IMR-90 (cell line): Measurements from ENCODE around the gene GGPS1. TPM values are rescaled to one million over a fixed set of nuclear protein-coding genes. Genes with fewer than 3 reads are reported as not detected.
A peak's percentile ranks its signal among the peaks of the same experiment; 100 is the strongest.

Source experiments
- ATAC-seq: fragments of 200-7000 bp; cut with Tn5 transposase; 2 replicates; pipeline ENCODE4 v1.9.1; 2020; ENCODE audit warnings: low read depth, mild to moderate bottlenecking, moderate library complexity
- BruUV-seq: library from RNA; stranded (reverse); fragments of 400-500 nt; replicated peaks from 2 replicates; lab custom pipeline; 2021; lab: Mats Ljungman, UMichigan
- CTCF ChIA-PET: fragments of 300-600 bp; formaldehyde crosslinking; extraction: SDS; loops from one replicate; lab custom pipeline; 2021; ENCODE audit warnings: antibody characterized with exemption; lab: Yijun Ruan, JAX
- POLR2A ChIA-PET: fragments of 300-600 bp; sonication (Branson Sonifier 250); formaldehyde crosslinking; loops from one replicate; lab custom pipeline; 2022; ENCODE audit warnings: antibody characterized with exemption; ENCODE audit not compliant: unreplicated experiment; lab: Charles Lee
- DNase-seq: peaks from one replicate; pipeline ENCODE4 v3.0.0; 2013
- H2AFZ ChIP-seq: replicated peaks from 2 replicates; pipeline ENCODE3; 2013; ENCODE audit warnings: low read length, mild to moderate bottlenecking; ENCODE audit not compliant: poor library complexity
- H2AK5ac ChIP-seq: 2 replicates; pipeline ENCODE4 v1.6.1; 2013; ENCODE audit warnings: low read depth, low read length, inconsistent platforms
- H2AK9ac ChIP-seq: replicated peaks from 2 replicates; pipeline ENCODE3; 2013; ENCODE audit warnings: mild to moderate bottlenecking, low read depth, low read length, moderate library complexity; ENCODE audit not compliant: poor library complexity
- H2BK120ac ChIP-seq: 2 replicates; pipeline ENCODE4 v1.6.1; 2013; ENCODE audit warnings: low read depth, low read length, inconsistent platforms
- H2BK15ac ChIP-seq: 3 replicates; pipeline ENCODE4 v1.6.1; 2013; ENCODE audit warnings: low read depth, low read length, inconsistent platforms
- H2BK20ac ChIP-seq: 2 replicates; pipeline ENCODE4 v1.6.1; 2013; ENCODE audit warnings: low read depth, mild to moderate bottlenecking, inconsistent platforms, low read length, moderate library complexity
- H2BK5ac ChIP-seq: 2 replicates; pipeline ENCODE4 v1.6.1; 2013; ENCODE audit warnings: mild to moderate bottlenecking, low read depth, low read length, inconsistent platforms; ENCODE audit not compliant: poor library complexity, severe bottlenecking
- H3K14ac ChIP-seq: replicated peaks from 2 replicates; pipeline ENCODE4 v1.6.1; 2013; ENCODE audit warnings: low read depth, low read length, inconsistent platforms
- H3K18ac ChIP-seq: 2 replicates; pipeline ENCODE4 v1.6.1; 2013; ENCODE audit warnings: low read depth, low read length, control low read depth
- H3K23ac ChIP-seq: 2 replicates; pipeline ENCODE4 v1.6.1; 2013; ENCODE audit warnings: low read depth, low read length, inconsistent platforms
- H3K27ac ChIP-seq: 2 replicates; pipeline ENCODE4 v1.5.1; 2013; ENCODE audit warnings: mild to moderate bottlenecking, control low read depth, low read length; ENCODE audit not compliant: insufficient read depth
- H3K27me3 ChIP-seq: 2 replicates; pipeline ENCODE4 v1.6.1; 2013; ENCODE audit warnings: low read length; ENCODE audit not compliant: control insufficient read depth, insufficient read depth
- H3K36me3 ChIP-seq: 2 replicates; pipeline ENCODE4 v1.6.1; 2013; ENCODE audit warnings: low read length, mixed read lengths; ENCODE audit not compliant: control insufficient read depth, insufficient read depth
- H3K4ac ChIP-seq: 2 replicates; pipeline ENCODE4 v1.6.1; 2013; ENCODE audit warnings: low read depth, low read length, inconsistent platforms
- H3K4me1 ChIP-seq: 2 replicates; pipeline ENCODE4 v1.6.1; 2013; ENCODE audit warnings: low read length, mixed read lengths; ENCODE audit not compliant: control insufficient read depth, insufficient read depth
- H3K4me2 ChIP-seq: 2 replicates; pipeline ENCODE4 v1.6.1; 2013; ENCODE audit warnings: low read depth, mild to moderate bottlenecking, control low read depth, low read length, moderate library complexity
- H3K4me3 ChIP-seq: 2 replicates; pipeline ENCODE4 v1.5.1; 2013; ENCODE audit warnings: low read depth, mild to moderate bottlenecking, control low read depth, low read length, moderate library complexity; ENCODE audit not compliant: insufficient read depth
- H3K56ac ChIP-seq: 2 replicates; pipeline ENCODE4 v1.6.1; 2013; ENCODE audit warnings: low read length, inconsistent platforms; ENCODE audit not compliant: insufficient read depth; ENCODE audit errors: extremely low read depth
- H3K79me1 ChIP-seq, 2 experiments: 2 replicates each; pipeline ENCODE4 v1.6.1; 2013; ENCODE audit warnings: low read length in 2 of 2, inconsistent platforms in 1 of 2, low read depth in 1 of 2
- H3K9ac ChIP-seq: 2 replicates; pipeline ENCODE4 v1.6.1; 2013; ENCODE audit warnings: low read depth, low read length, control low read depth
- H3K9me1 ChIP-seq: 2 replicates; pipeline ENCODE4 v1.6.1; 2013; ENCODE audit warnings: low read length, inconsistent platforms; ENCODE audit not compliant: insufficient read depth
- H3K9me3 ChIP-seq: 2 replicates; pipeline ENCODE4 v1.6.1; 2013; ENCODE audit warnings: low read length; ENCODE audit not compliant: control insufficient read depth, insufficient read depth
- H4K20me1 ChIP-seq: 2 replicates; pipeline ENCODE4 v1.6.1; 2013; ENCODE audit warnings: low read length, inconsistent platforms; ENCODE audit not compliant: insufficient read depth
- H4K5ac ChIP-seq: 2 replicates; pipeline ENCODE4 v1.6.1; 2013; ENCODE audit warnings: mild to moderate bottlenecking, low read depth, low read length, control low read depth
- H4K8ac ChIP-seq, 2 experiments: 2 replicates each; pipeline ENCODE4 v1.6.1; 2013; ENCODE audit warnings: low read depth in 2 of 2, low read length in 2 of 2, control low read depth in 1 of 2, inconsistent platforms in 1 of 2
- H4K91ac ChIP-seq: 2 replicates; pipeline ENCODE4 v1.6.1; 2013; ENCODE audit warnings: low read depth, low read length, inconsistent platforms; ENCODE audit not compliant: insufficient read depth
- BHLHE40 ChIP-seq: fragments of 150-350 bp; IDR thresholded peaks from 2 replicates; pipeline ENCODE4 v1.6.1; 2016; ENCODE audit warnings: mild to moderate bottlenecking, low read depth, low read length
- CEBPB ChIP-seq: IDR thresholded peaks from 2 replicates; pipeline ENCODE4 v1.6.1; 2012; ENCODE audit warnings: low read depth, low read length, improper control_type of control experiment
- CHD1 ChIP-seq: IDR thresholded peaks from 2 replicates; pipeline ENCODE4 v1.6.1; 2012; ENCODE audit warnings: low read depth, low read length, improper control_type of control experiment
- CTCF ChIP-seq: conservative IDR thresholded peaks from 2 replicates; pipeline ENCODE4 v1.5.1; 2012; ENCODE audit warnings: mild to moderate bottlenecking, low read depth, low read length, improper control_type of control experiment
- ELK1 ChIP-seq: fragments of 150-350 bp; IDR thresholded peaks from 2 replicates; pipeline ENCODE4 v1.6.1; 2016; ENCODE audit warnings: low read depth, mild to moderate bottlenecking, low read length, moderate library complexity, borderline replicate concordance
- FOS ChIP-seq: fragments of 150-350 bp; IDR thresholded peaks from 2 replicates; pipeline ENCODE4 v1.6.1; 2016; ENCODE audit warnings: low read depth, low read length
- MAFK ChIP-seq: IDR thresholded peaks from 2 replicates; pipeline ENCODE4 v1.6.1; 2012; ENCODE audit warnings: low read depth, low read length, improper control_type of control experiment
- MAZ ChIP-seq: IDR thresholded peaks from 2 replicates; pipeline ENCODE4 v1.6.1; 2012; ENCODE audit warnings: low read depth, mild to moderate bottlenecking, low read length, improper control_type of control experiment, moderate library complexity, borderline replicate concordance
- MXI1 ChIP-seq: IDR thresholded peaks from 2 replicates; pipeline ENCODE4 v1.6.1; 2012; ENCODE audit warnings: low read depth, mild to moderate bottlenecking, low read length, moderate library complexity, borderline replicate concordance
- NFE2L2 ChIP-seq: fragments of 150-350 bp; IDR thresholded peaks from 2 replicates; pipeline ENCODE4 v1.6.1; 2016; ENCODE audit warnings: low read depth, mild to moderate bottlenecking, low read length
- POLR2A ChIP-seq: IDR thresholded peaks from 2 replicates; pipeline ENCODE4 v1.6.1; 2012; ENCODE audit warnings: mild to moderate bottlenecking, low read depth, low read length
- RAD21 ChIP-seq: IDR thresholded peaks from 2 replicates; pipeline ENCODE4 v1.6.1; 2012; ENCODE audit warnings: low read length, improper control_type of control experiment
- RCOR1 ChIP-seq: IDR thresholded peaks from 2 replicates; pipeline ENCODE4 v1.6.1; 2012; ENCODE audit warnings: mild to moderate bottlenecking, low read length, improper control_type of control experiment; ENCODE audit not compliant: insufficient replicate concordance
- RFX5 ChIP-seq: IDR thresholded peaks from 2 replicates; pipeline ENCODE4 v1.8.0; 2012; ENCODE audit warnings: low read depth, mild to moderate bottlenecking, low read length, moderate library complexity
- SMC3 ChIP-seq: fragments of 150-350 bp; IDR thresholded peaks from 2 replicates; pipeline ENCODE4 v1.6.1; 2016; ENCODE audit warnings: low read depth, mild to moderate bottlenecking, antibody characterized with exemption, low read length, moderate library complexity
- USF2 ChIP-seq: fragments of 150-350 bp; IDR thresholded peaks from 2 replicates; pipeline ENCODE4 v1.6.1; 2017; ENCODE audit warnings: mild to moderate bottlenecking, antibody characterized with exemption, low read length, low read depth
- WGBS, 2 experiments: methylation state at CpG; one replicate each; pipeline versions ENCODE4 v1.1.5 to v1.1.7; 2013; ENCODE audit warnings: missing lambda C conversion rate in 2 of 2; ENCODE audit not compliant: insufficient read length in 1 of 2; ENCODE audit errors: extremely low coverage in 2 of 2; 5-methylcytosine and 5-hydroxymethylcytosine counted together
- dilution Hi-C: fragments of 300-500 bp; cut with HindIII; formaldehyde crosslinking; loops from one replicate; pipeline ENCODE4 v1.14.3; 2018; ENCODE audit warnings: low sequenced_read_pairs; ENCODE audit not compliant: unreplicated experiment
- in situ Hi-C: fragments of 300-500 bp; cut with MboI; formaldehyde crosslinking; loops from 3 replicates; pipeline ENCODE4 v1.14.3; 2019; ENCODE audit warnings: low sequenced_read_pairs, inconsistent platforms, mixed read lengths
- intact Hi-C: fragments of 100-400 bp; cut with micrococcal nuclease; formaldehyde crosslinking; loops from 2 replicates; pipeline ENCODE4 v1.10.0; 2022
- polyA plus RNA-seq, 3 experiments: library from polyadenylated mRNA; depleted of rRNA; stranded (reverse); fragments of >200 nt; gene quantifications; 2 replicates each; pipeline ENCODE4 v1.2.3, GENCODE V29; 2012; ENCODE audit warnings: low replicate concordance in 1 of 3
- total RNA-seq: library from RNA; depleted of rRNA; stranded (reverse); fragments of >200 nt; gene quantifications from 2 replicates; pipeline ENCODE4 v1.2.3, GENCODE V29; 2012

Gene GGPS1
- total and polyA plus RNA-seq, 2 of the 4 experiments (the other 2 are of a cell fraction): 16.4 to 21.5 TPM

GRCh38 chr1:235297579-235297978 lies 30.8 kb upstream of the GGPS1 start:
- Histone ChIP-seq H3K56ac (no peak overlapping the region), H2AK9ac (no peak overlapping the region), H2BK120ac (no peak overlapping the region), H4K5ac (no peak overlapping the region), H3K18ac (no peak overlapping the region), H3K27ac (no peak overlapping the region), H3K4me2 (no peak overlapping the region), H3K9me3 (no peaks in the 10 kb centered on the region), H3K36me3 (no peaks in the 10 kb centered on the region), H2AFZ (no peak overlapping the region), H3K27me3 (no peaks in the 10 kb centered on the region), H3K9ac (no peak overlapping the region), H3K79me1 (peaks cover 5 to 59% of the 10 kb centered on the region in 2 experiments), H2BK5ac (no peak overlapping the region), H3K23ac (no peak overlapping the region), H4K20me1 (peaks cover 78% of the 10 kb centered on the region), H3K4me3 (no peak overlapping the region), H2BK20ac (no peak overlapping the region), H2AK5ac (no peak overlapping the region), H4K8ac (no peak overlapping the region), H3K4ac (no peak overlapping the region), H2BK15ac (no peak overlapping the region), H3K14ac (no peak overlapping the region), H4K91ac (no peak overlapping the region), H3K9me1 (peaks cover 5% of the 10 kb centered on the region), H3K4me1 (peaks cover 4% of the 10 kb centered on the region; the same call in 1 of the 2 replicates)
- DNase-seq (peak; percentile 36), ATAC-seq (no peak)
- dilution Hi-C loops: no loop called here
- no peak for TF ChIP-seq BHLHE40
- TF ChIP-seq CHD1: no peak
- TF ChIP-seq MAFK: no peak
- no peak for TF ChIP-seq FOS
- TF ChIP-seq SMC3: no peak
- no peak for TF ChIP-seq RFX5
- TF ChIP-seq USF2: no peak
- no peak for TF ChIP-seq RCOR1
- no peak for TF ChIP-seq ELK1
- no peak for TF ChIP-seq CTCF
- TF ChIP-seq NFE2L2: no peak
- no peak for TF ChIP-seq MXI1
- no peak for TF ChIP-seq MAZ
- no peak for TF ChIP-seq RAD21
- no peak for TF ChIP-seq POLR2A
- TF ChIP-seq CEBPB: no peak
- CTCF ChIA-PET: no interaction called here
- intact Hi-C loops: no loop called here
- in situ Hi-C loops: no loop called here
- BruUV-seq: no TSS peak
- POLR2A ChIA-PET: no interaction called here
- no CpG with 5 or more reads among the region's 3 CpGs for WGBS, 2 experiments
